Sigmoid colon (tissue), 7 donors: Measurements from ENCODE around the gene HAT1. TPM values are rescaled to one million over a fixed set of nuclear protein-coding genes. Genes with fewer than 3 reads are reported as not detected.
"Not testable (repeated sequence)": the region's sequence is repeated elsewhere in the genome, so short reads cannot be mapped to it uniquely, and the experiment has no call there.

ENCODE experiments used
- DNase-seq: peaks from one replicate; pipeline ENCODE4 v3.0.0-alpha.2; 2019
- H3K27ac ChIP-seq, 4 donors: fragments of 200-600 bp; sonication (generic); one replicate each; pipeline ENCODE4 v1.5.1; 2016 to 2019; ENCODE audit warnings: mild to moderate bottlenecking in 1 of 4
- H3K27me3 ChIP-seq, 3 donors: fragments of 200-600 bp; sonication (generic); one replicate each; pipeline ENCODE4 v1.5.1; 2019; ENCODE audit warnings: mild to moderate bottlenecking in 1 of 3
- H3K36me3 ChIP-seq, 4 donors: fragments of 200-600 bp; sonication (generic); one replicate each; pipeline ENCODE4 v1.5.1; 2016 to 2019
- H3K4me1 ChIP-seq, 4 donors: fragments of 200-600 bp; sonication (generic); one replicate each; pipeline ENCODE4 v1.5.1; 2017 to 2019
- H3K4me3 ChIP-seq, 4 donors: fragments of 200-600 bp; sonication (generic); one replicate each; pipeline ENCODE4 v1.5.1; 2017 to 2019; ENCODE audit warnings: mild to moderate bottlenecking in 2 of 4, moderate library complexity in 1 of 4
- H3K9me3 ChIP-seq, 4 donors: fragments of 200-600 bp in 3 of 4; sonication (generic) in 3 of 4; one replicate each; pipeline versions ENCODE4 v1.5.1 to v1.6.1; 2013 to 2019
- CTCF ChIP-seq, 4 experiments: fragments of 450-650 bp in 3 of 4; fragments of 200-600 bp in 1 of 4; IDR thresholded peaks; one replicate each; pipeline ENCODE4 v1.5.1; 2016 to 2019; ENCODE audit warnings: antibody characterized with exemption in 4 of 4, mild to moderate bottlenecking in 3 of 4, moderate library complexity in 2 of 4
- EP300 ChIP-seq, 4 donors: sonication (generic); formaldehyde crosslinking; IDR thresholded peaks; one replicate each; pipeline ENCODE4 v1.6.1; 2017; ENCODE audit warnings: antibody characterized with exemption in 4 of 4
- POLR2A ChIP-seq, 2 donors: fragments of 450-650 bp; IDR thresholded peaks; one replicate each; pipeline ENCODE4 v1.6.1; 2016; ENCODE audit warnings: antibody characterized with exemption in 2 of 2, mild to moderate bottlenecking in 2 of 2, moderate library complexity in 2 of 2
- POLR2AphosphoS5 ChIP-seq, 4 donors: sonication (generic); formaldehyde crosslinking; IDR thresholded peaks; one replicate each; pipeline ENCODE4 v1.6.1; 2017; ENCODE audit warnings: antibody characterized with exemption in 4 of 4
- WGBS, 2 donors: extraction: QIAGEN DNeasy Blood & Tissue Kit; methylation state at CpG; one replicate each; pipeline ENCODE4 v1.1.7; 2013; 5-methylcytosine and 5-hydroxymethylcytosine counted together
- intact Hi-C: fragments of 100-400 bp; cut with DNase I; formaldehyde crosslinking; loops from one replicate; pipeline ENCODE4 v1.15.1; 2023
- polyA plus RNA-seq, 3 donors: library from polyadenylated mRNA; stranded (reverse); fragments of 200-250 nt; gene quantifications; one replicate each; pipeline ENCODE4 v1.2.3, GENCODE V29; 2013
- total RNA-seq, 4 donors: library from RNA; depleted of rRNA; stranded (reverse); fragments of >200 nt; gene quantifications; one replicate each; pipeline ENCODE4 v1.1.0, GENCODE V29; 2016
- donor health status: healthy with polysubstance abuse.
- donor health status: Bipolar disorder and iron deficiency.
- donor health status: healthy.

HAT1 gene
- total and polyA plus RNA-seq, 7 donors: 25.5 to 41.0 (median 34.0) TPM

GRCh38 chr2:171895786-171896185 lies 26.5 kb upstream of the HAT1 start:
- 82 to 91% methylated on average over 1 of the region's 1 CpG for WGBS, 2 donors
- H3K36me3 ChIP-seq: no peaks in the 10 kb centered on the region
- no peak for DNase-seq
- TF ChIP-seq POLR2AphosphoS5 (IDR thresholded peaks at IDR 0.05): no peak
- no peak for TF ChIP-seq POLR2A (IDR thresholded peaks at IDR 0.05)
- TF ChIP-seq EP300 (IDR thresholded peaks at IDR 0.05): no peak
- no peak for TF ChIP-seq CTCF (IDR thresholded peaks at IDR 0.05)
- no peaks in the 10 kb centered on the region for H3K9me3 ChIP-seq
- H3K4me1 ChIP-seq: peaks cover 0 to 22% (median 11%) of the 10 kb centered on the region in 4 donors
- no peaks in the 10 kb centered on the region for H3K27me3 ChIP-seq
- H3K27ac ChIP-seq: peak overlapping the region in 1 of 4 donors; percentile 82
- H3K4me3 ChIP-seq: no peak overlapping the region
- intact Hi-C loops: loop anchor here (2.0 to 10.0 kb wide), 2 partner anchors 27 to 189 kb away; partner anchors contain the start of genes DLX1 and HAT1

- not testable (repeated sequence) for H3K27me3 ChIP-seq
- intact Hi-C loops: loop anchor here (10.0 kb wide), 1 partner anchor 185 kb away; the partner anchor contains the start of gene DLX1
Measured at GRCh38 chr2:171899623-171900282, 22.5 kb upstream of the HAT1 start.

GRCh38 chr2:171902840-171903420 lies 19.3 kb upstream of the HAT1 start:
- H3K4me3 ChIP-seq: no peak overlapping the region
- H3K4me1 ChIP-seq: no peaks in the 10 kb centered on the region
- TF ChIP-seq POLR2A (IDR thresholded peaks at IDR 0.05): no peak
- H3K27me3 ChIP-seq: no peaks in the 10 kb centered on the region
- no peak overlapping the region for H3K27ac ChIP-seq
- WGBS, 2 donors: 55 to 65% methylated on average over 2 of the region's 2 CpGs
- H3K36me3 ChIP-seq: no peaks in the 10 kb centered on the region
- no peak for DNase-seq
- intact Hi-C loops: no loop called here
- no peaks in the 10 kb centered on the region for H3K9me3 ChIP-seq

More at GRCh38 chr2:171899623-171900282, 22.5 kb upstream of the HAT1 start:
- H3K9me3 ChIP-seq, H3K27ac ChIP-seq, DNase-seq, H3K36me3 ChIP-seq, H3K4me1 ChIP-seq, H3K4me3 ChIP-seq: not testable (repeated sequence)
- WGBS, 2 donors: 96% methylated on average over 57 to 58 of the region's 58 CpGs

- Histone ChIP-seq H3K4me1 (no peaks in the 10 kb centered on the region), H3K27me3 (no peaks in the 10 kb centered on the region), H3K9me3 (no peaks in the 10 kb centered on the region), H3K27ac (no peak overlapping the region), H3K36me3 (no peaks in the 10 kb centered on the region), H3K4me3 (no peak overlapping the region)
- DNase-seq: no peak
- no peak for TF ChIP-seq CTCF (IDR thresholded peaks at IDR 0.05)
- no peak for TF ChIP-seq EP300 (IDR thresholded peaks at IDR 0.05)
- intact Hi-C loops: no loop called here
- 88 to 97% methylated on average over 1 of the region's 1 CpG for WGBS, 2 donors
Measured at GRCh38 chr2:171908235-171908634, 14.0 kb upstream of the HAT1 start.

- Histone ChIP-seq H3K4me1 (no peaks in the 10 kb centered on the region), H3K9me3 (no peaks in the 10 kb centered on the region), H3K27me3 (no peaks in the 10 kb centered on the region), H3K36me3 (no peaks in the 10 kb centered on the region), H3K27ac (no peak overlapping the region), H3K4me3 (no peak overlapping the region)
- WGBS, 2 donors: 92 to 93% methylated on average over 3 of the region's 3 CpGs
- TF ChIP-seq EP300 (IDR thresholded peaks at IDR 0.05) (no peak), POLR2A (IDR thresholded peaks at IDR 0.05) (no peak), CTCF (IDR thresholded peaks at IDR 0.05) (no peak), POLR2AphosphoS5 (IDR thresholded peaks at IDR 0.05) (no peak)
- no peak for DNase-seq
- intact Hi-C loops: no loop called here
Measured at GRCh38 chr2:171909266-171909665, 13.0 kb upstream of the HAT1 start.
